ENCODE results near the gene ZNF48. TPM values are rescaled to one million over a fixed set of nuclear protein-coding genes. Genes with fewer than 3 reads are reported as not detected.
A peak's percentile ranks its signal among the peaks of the same experiment; 100 is the strongest.

ZNF48 gene
- polyA plus RNA-seq, 1 donor (not counting 4 experiments of a cell fraction or from before 2014, with no cell fraction given), result 4.3 TPM

GRCh38 chr16:30367349-30368009, 27.7 kb upstream of the ZNF48 start:
- Histone ChIP-seq H3K4me3 (ENCODE audit: control insufficient read depth in 2 of 3, extremely low read depth in 1 of 3, insufficient read depth in 2 of 3, low read depth in 1 of 3, low read length in 3 of 3) (peak overlapping the region; percentile 74 to 97 (median 82)), H3K79me2 (ENCODE audit: control insufficient read depth, insufficient read depth, low read length) (peaks cover 73% of the 10 kb centered on the region), H4K20me1 (ENCODE audit: control insufficient read depth, extremely low read depth, insufficient read depth, low read length) (peaks cover 12% of the 10 kb centered on the region), H3K9me3 (ENCODE audit: control insufficient read depth, low read depth, low read length) (no peaks in the 10 kb centered on the region), H3K27me3 (ENCODE audit: control insufficient read depth, extremely low read depth, insufficient read depth, low read length) (no peaks in the 10 kb centered on the region), H3K9ac (ENCODE audit: control insufficient read depth, extremely low read depth, insufficient read depth, low read length) (peak overlapping the region; percentile 80), H3K27ac (ENCODE audit: control insufficient read depth, insufficient read depth, low read length) (peak overlapping the region; percentile 73), H2AFZ (ENCODE audit: control insufficient read depth, low read length) (no peak overlapping the region), H3K9me1 (ENCODE audit: control insufficient read depth, extremely low read depth, insufficient read depth, low read length) (peaks cover 3% of the 10 kb centered on the region), H3K4me1 (ENCODE audit: control insufficient read depth, extremely low read depth, insufficient read depth, low read length) (peaks cover 25% of the 10 kb centered on the region), H3K36me3 (ENCODE audit: control insufficient read depth in 2 of 2, extremely low read depth in 1 of 2, insufficient read depth in 2 of 2, low read length in 2 of 2) (peaks cover 8 to 29% of the 10 kb centered on the region in 2 experiments), H3K4me2 (ENCODE audit: control insufficient read depth, extremely low read depth, insufficient read depth, low read depth, low read length) (peak overlapping the region; percentile 95)
- TF ChIP-seq EZH2 (IDR thresholded peaks at IDR 0.05; ENCODE audit: low read length), result no peak
- TF ChIP-seq, protein P1, sequence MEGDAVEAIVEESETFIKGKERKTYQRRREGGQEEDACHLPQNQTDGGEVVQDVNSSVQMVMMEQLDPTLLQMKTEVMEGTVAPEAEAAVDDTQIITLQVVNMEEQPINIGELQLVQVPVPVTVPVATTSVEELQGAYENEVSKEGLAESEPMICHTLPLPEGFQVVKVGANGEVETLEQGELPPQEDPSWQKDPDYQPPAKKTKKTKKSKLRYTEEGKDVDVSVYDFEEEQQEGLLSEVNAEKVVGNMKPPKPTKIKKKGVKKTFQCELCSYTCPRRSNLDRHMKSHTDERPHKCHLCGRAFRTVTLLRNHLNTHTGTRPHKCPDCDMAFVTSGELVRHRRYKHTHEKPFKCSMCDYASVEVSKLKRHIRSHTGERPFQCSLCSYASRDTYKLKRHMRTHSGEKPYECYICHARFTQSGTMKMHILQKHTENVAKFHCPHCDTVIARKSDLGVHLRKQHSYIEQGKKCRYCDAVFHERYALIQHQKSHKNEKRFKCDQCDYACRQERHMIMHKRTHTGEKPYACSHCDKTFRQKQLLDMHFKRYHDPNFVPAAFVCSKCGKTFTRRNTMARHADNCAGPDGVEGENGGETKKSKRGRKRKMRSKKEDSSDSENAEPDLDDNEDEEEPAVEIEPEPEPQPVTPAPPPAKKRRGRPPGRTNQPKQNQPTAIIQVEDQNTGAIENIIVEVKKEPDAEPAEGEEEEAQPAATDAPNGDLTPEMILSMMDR (optimal IDR thresholded peaks at IDR 0.05 in 1 of 3, IDR thresholded peaks at IDR 0.05 in 1 of 3, conservative IDR thresholded peaks at IDR 0.05 in 1 of 3; ENCODE audit: extremely low read depth in 1 of 3, insufficient read depth in 2 of 3, low read length in 3 of 3), result no peak
- FAIRE-seq (no peak), DNase-seq (ENCODE audit: low read depth, low spot score) (no peak)
- dilution Hi-C loops (cut with MboI; ENCODE audit: extremely low pct_ligation_motif_present, low sequenced_read_pairs), result no loop called here

GRCh38 chr16:30368122-30368791, 27.0 kb upstream of the ZNF48 start:
- Histone ChIP-seq H3K4me3 (ENCODE audit: control insufficient read depth in 2 of 3, extremely low read depth in 1 of 3, insufficient read depth in 2 of 3, low read depth in 1 of 3, low read length in 3 of 3) (peak overlapping the region; percentile 74 to 97 (median 82)), H3K79me2 (ENCODE audit: control insufficient read depth, insufficient read depth, low read length) (peaks cover 65% of the 10 kb centered on the region), H3K36me3 (ENCODE audit: control insufficient read depth in 2 of 2, extremely low read depth in 1 of 2, insufficient read depth in 2 of 2, low read length in 2 of 2) (peaks cover 5 to 23% of the 10 kb centered on the region in 2 experiments), H3K9ac (ENCODE audit: control insufficient read depth, extremely low read depth, insufficient read depth, low read length) (peak overlapping the region; percentile 80), H3K9me3 (ENCODE audit: control insufficient read depth, low read depth, low read length) (no peaks in the 10 kb centered on the region), H3K27ac (ENCODE audit: control insufficient read depth, insufficient read depth, low read length) (peak overlapping the region; percentile 73), H2AFZ (ENCODE audit: control insufficient read depth, low read length) (no peak overlapping the region), H3K27me3 (ENCODE audit: control insufficient read depth, extremely low read depth, insufficient read depth, low read length) (no peaks in the 10 kb centered on the region), H3K9me1 (ENCODE audit: control insufficient read depth, extremely low read depth, insufficient read depth, low read length) (peaks cover 3% of the 10 kb centered on the region), H3K4me1 (ENCODE audit: control insufficient read depth, extremely low read depth, insufficient read depth, low read length) (peaks cover 25% of the 10 kb centered on the region), H4K20me1 (ENCODE audit: control insufficient read depth, extremely low read depth, insufficient read depth, low read length) (peaks cover 12% of the 10 kb centered on the region), H3K4me2 (ENCODE audit: control insufficient read depth, extremely low read depth, insufficient read depth, low read depth, low read length) (peak overlapping the region; percentile 95)
- dilution Hi-C loops (cut with MboI; ENCODE audit: extremely low pct_ligation_motif_present, low sequenced_read_pairs), result no loop called here
- DNase-seq (ENCODE audit: low read depth, low spot score) (no peak), FAIRE-seq (no peak)
- TF ChIP-seq EZH2 (IDR thresholded peaks at IDR 0.05; ENCODE audit: low read length), result no peak
- TF ChIP-seq, protein P1 (optimal IDR thresholded peaks at IDR 0.05 in 1 of 3, IDR thresholded peaks at IDR 0.05 in 1 of 3, conservative IDR thresholded peaks at IDR 0.05 in 1 of 3; ENCODE audit: extremely low read depth in 1 of 3, insufficient read depth in 2 of 3, low read length in 3 of 3), result no peak
